Stimulated activated CD8-positive, alpha-beta memory T cell treated with anti-CD3 and anti-CD28 coated beads, Interleukin-7, amount 100 ng/mL, for 4 hours (primary cell): ENCODE data around the gene C8B.

ENCODE experiments used
- DNase-seq, 2 donors: peaks; one replicate each; pipeline ENCODE4 v3.0.0-alpha.2; 2020; ENCODE audit warnings: low read depth in 2 of 2

Gene C8B

GRCh38 chr1:56965916-56966697 is at the start of gene C8B:
Gene C8B (minus strand): TSS chr1:56966015. CDS start chr1:56965948, 67 bp downstream.
- no peak for DNase-seq

GRCh38 chr1:57015071-57015470 is 49.3 kb upstream of the C8B start:
- no peak for DNase-seq

DNA sequence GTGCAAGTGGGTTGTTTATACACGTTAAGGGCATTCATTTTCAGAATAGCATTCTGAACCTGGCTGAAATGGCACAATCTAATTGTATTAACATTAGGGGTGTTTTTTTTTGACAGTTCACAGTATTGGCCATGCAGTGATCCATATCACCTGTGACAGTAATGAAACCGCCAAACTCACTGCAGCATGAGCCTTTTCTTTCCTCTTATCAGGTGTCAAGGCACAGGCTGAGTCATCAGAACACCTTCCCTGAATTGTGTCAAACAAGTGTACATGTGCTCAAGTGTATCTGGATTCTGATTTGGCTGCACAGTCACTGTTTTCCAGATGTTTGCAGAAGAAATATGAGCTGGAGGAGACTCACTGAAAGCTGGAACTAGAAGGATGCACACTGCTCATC is 47.7 kb upstream of the C8B start:
- no peak for DNase-seq

DNA sequence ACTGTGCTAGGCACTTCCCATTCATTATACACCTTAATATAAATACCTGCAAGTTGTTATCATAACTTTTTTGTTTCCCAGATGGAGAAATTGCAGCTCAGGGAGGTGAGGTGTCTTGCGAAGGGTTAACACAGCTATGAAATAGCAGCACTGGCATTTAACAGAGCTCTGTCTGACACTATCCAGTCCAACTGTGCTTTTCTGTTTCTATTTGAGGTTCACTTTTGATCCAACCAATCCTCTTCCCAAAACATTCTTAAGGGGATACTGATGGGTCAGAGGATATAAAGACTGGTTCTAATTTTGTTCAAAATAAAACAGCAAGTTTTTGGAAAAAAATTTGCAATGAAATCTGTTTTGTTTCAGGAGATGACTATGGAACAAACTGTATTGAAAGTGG is 46.5 kb upstream of the C8B start:
- DNase-seq, result no peak

GRCh38 chr1:57010511-57010910 is 44.7 kb upstream of the C8B start:
- DNase-seq, result no peak

DNA sequence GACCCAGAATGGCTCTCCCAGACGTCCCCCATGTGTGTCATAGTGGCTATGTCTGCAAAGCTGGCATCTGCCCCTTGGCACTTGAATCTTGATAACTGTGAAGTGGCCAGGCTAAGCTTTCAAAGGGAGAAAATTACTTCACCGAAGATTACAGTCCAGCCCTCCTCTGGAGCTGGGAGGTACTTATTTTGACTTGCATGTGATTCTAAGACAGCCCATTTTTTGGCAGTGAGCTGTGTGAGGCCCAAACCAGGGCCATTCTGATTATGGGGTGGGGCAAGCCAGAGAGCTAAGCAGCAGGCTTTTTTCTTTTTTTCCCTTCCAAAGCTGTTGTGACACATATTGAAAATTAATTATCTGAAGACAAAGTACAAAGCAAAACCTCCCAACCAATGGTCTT is 42.1 kb upstream of the C8B start:
- no peak for DNase-seq

GRCh38 chr1:57007472-57007871 is 41.7 kb upstream of the C8B start:
- DNase-seq, result no peak

GRCh38 chr1:57003398-57004139 is 37.8 kb upstream of the C8B start:
- DNase-seq, result no peak

DNA sequence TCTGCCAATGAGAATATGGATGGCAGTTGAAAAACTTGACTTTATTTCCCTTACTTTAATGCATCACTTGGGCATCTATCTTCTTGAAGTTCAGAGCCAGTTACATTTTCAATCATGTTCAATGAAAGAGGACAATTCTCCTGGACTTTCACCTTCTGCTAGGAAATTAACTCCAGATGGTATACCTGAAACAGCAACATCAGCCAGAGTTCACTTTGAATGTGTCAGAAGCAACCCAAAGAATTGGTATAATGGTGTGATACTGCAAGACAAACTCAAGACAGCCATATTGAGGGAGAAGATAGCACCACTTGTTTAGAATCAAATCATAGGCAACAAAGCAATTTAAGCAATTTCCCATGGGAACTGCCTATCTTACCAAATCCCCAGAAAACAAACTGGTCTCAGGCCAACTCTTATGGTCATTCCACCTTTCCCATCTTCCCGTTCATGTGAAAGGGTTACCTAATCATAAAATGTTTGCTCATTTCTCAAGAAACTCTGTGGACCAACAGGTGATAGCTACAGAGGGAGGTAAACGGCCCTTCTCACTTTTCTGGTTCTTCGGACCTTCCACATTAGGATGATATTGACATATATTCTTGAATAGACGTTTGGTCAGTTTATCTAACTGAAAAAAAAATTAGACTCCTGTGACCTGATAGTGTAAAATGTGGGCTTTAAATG is 29.7 kb upstream of the C8B start:
- DNase-seq, result no peak

- DNase-seq, result no peak
Measured at GRCh38 chr1:56993475-56993874, 27.7 kb upstream of the C8B start.

DNA sequence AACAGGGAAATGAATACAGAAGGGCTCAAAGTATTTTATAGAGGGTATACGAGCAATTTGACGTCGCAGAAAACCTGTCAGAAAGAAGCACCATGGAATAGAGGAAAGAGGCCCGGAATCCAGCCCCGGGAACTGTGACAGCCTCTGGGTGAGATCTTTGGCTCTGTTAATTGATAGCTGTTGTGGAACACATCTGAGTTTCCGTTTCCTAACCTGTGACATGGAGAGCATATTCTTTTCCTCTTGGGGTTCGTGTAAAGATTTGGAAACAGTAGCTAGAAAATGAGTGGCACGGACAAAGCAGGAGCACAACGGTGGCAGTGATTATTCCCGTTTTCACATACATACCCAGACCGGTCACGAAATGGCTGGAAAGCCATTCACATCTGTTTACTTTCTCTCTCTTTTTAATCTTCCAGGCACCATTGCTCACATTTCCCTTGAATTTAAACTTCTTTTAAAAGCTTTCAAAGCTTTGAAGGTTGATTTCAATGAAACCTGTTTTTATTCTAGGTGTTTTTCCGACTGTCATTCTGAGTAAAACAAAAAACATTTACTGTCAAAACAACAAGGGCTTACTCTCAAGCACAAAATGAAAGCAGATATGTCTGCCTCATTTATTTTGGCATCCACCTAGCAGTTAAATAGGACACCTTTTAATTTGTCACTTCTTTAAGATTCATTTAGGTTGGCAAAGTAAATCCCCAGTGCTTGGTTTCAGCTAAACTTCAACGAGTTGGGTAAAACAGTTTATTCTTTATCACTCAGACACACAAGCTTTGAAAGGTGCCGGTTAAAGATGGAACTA is 26.7 kb upstream of the C8B start:
- no peak for DNase-seq

- no peak for DNase-seq
Measured at GRCh38 chr1:56991576-56991975, 25.8 kb upstream of the C8B start.

GRCh38 chr1:56986397-56986796 is 20.6 kb upstream of the C8B start:
- no peak for DNase-seq

DNA sequence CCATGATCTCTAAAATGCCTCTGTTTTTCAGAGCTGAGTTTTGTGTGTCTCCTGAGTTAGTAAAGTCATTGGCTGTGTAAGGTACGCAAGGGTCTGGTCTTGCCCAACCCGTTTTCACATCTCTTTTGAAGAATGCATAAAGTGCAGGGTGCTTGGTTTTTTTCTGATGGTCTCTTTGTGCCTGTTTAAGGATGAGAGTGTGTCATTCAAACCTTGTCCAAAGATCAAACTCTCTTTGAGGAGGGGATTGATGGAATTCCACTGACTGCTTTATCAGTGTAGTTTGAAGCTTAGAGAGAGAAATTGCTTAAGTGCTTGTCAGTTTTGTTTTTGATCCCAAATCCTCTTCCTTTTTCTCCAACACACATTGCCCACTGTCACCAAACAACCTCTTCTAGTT is 20.0 kb upstream of the C8B start:
- DNase-seq, result no peak

GRCh38 chr1:56983484-56983883 is 17.7 kb upstream of the C8B start:
- no peak for DNase-seq

- DNase-seq, result no peak
Measured at GRCh38 chr1:56979986-56980755, 14.4 kb upstream of the C8B start.

DNA sequence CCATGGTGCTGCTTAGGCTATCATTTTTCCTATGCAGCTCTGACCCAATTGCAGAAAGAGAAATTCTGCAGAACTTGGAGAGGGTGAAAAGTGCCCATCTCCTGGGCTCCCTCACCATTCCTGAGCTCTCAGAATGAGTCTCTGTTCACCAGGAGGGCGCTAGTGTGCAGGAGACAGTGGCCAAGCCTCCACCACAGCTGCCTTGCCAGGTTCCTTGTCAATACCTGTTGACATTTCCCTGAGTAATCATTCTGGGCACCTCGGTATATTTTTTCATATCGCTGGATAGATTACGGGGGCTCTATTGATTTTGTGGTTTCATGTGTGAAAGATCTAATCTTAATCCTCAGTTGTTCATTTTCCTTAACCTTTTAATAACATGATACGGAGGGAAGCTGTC is 13.0 kb upstream of the C8B start:
- no peak for DNase-seq

GRCh38 chr1:56977910-56978309 is 12.1 kb upstream of the C8B start:
- DNase-seq, result no peak

- DNase-seq, result no peak
Measured at GRCh38 chr1:56975446-56975845, 9.6 kb upstream of the C8B start.

GRCh38 chr1:56973923-56974742 is 8.3 kb upstream of the C8B start:
- no peak for DNase-seq
